ENCODE results near the gene RELL2.

RELL2 gene

DNA sequence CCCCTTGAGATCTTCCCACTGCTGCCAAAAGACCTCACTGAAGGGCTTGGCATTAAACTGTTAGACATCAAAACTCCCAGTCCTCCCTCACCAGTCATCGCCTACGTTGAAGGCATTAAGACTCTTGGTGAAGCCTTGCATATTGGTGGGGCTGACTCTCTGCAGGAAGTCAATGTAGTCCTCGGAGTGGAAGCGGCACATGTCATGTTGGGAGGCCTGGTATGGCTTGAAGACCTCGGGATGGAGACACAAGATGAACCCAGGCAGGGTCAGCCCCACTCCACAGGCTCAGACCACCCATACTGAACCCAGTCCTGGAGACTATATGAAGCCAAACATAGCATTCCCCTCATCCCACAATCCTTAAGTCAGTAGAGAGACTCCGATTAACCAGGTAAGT is 2.1 kb upstream of the RELL2 start:
- H3K27me3 Mint-ChIP-seq (ENCODE audit: low read depth, poor library complexity), result peaks cover 19% of the 10 kb centered on the region
- peak overlapping the region; percentile 96 for H3K4me3 Mint-ChIP-seq
- no peak overlapping the region for H3K27ac Mint-ChIP-seq
- H3K4me1 Mint-ChIP-seq, result peaks cover 25% of the 10 kb centered on the region
- peaks cover 34% of the 10 kb centered on the region for H3K36me3 Mint-ChIP-seq (ENCODE audit: low read depth)
- TF ChIP-seq, protein P1, sequence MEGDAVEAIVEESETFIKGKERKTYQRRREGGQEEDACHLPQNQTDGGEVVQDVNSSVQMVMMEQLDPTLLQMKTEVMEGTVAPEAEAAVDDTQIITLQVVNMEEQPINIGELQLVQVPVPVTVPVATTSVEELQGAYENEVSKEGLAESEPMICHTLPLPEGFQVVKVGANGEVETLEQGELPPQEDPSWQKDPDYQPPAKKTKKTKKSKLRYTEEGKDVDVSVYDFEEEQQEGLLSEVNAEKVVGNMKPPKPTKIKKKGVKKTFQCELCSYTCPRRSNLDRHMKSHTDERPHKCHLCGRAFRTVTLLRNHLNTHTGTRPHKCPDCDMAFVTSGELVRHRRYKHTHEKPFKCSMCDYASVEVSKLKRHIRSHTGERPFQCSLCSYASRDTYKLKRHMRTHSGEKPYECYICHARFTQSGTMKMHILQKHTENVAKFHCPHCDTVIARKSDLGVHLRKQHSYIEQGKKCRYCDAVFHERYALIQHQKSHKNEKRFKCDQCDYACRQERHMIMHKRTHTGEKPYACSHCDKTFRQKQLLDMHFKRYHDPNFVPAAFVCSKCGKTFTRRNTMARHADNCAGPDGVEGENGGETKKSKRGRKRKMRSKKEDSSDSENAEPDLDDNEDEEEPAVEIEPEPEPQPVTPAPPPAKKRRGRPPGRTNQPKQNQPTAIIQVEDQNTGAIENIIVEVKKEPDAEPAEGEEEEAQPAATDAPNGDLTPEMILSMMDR (IDR thresholded peaks at IDR 0.05), result no peak
- no peak for DNase-seq
- H3K9me3 Mint-ChIP-seq, result no peaks in the 10 kb centered on the region

DNA sequence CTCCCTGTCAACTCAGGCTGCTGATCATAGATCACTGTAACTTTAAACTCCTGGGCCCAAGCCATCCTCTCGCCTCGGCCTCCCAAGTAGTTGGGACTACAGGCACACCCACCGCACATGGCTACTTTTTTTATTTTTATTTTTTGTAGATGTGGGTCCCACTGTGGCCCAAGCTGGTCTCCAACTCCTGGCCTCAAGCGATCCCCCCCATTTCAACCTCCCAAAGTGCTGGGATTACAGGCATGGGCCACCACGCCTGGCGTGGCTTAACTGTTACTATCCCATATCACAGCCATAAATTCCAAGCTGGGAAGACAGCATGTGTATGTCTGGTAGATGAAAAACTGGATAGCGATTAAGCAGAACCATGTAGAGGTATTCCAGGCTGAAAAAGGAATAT is 1.2 kb upstream of the RELL2 start:
- Mint-ChIP-seq H3K4me1 (peaks cover 30% of the 10 kb centered on the region), H3K27me3 (ENCODE audit: low read depth, poor library complexity) (peaks cover 19% of the 10 kb centered on the region)

DNA sequence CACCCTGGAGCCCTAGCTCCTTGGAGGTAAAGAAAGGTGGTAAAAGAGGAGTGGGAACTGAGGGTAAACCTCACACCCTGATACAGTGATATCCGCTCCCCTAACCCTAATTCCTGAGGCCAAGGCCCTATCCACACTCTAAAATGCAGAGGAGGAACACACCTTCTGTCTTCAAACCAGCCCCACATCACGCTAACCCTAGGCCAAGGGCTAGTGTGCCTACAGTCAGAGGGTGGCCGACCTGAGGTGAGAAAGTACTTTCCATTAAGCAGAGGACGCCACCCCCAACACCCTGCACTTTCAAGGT is 738 bp upstream of the RELL2 start:
- no peaks in the 10 kb centered on the region for H3K9me3 Mint-ChIP-seq
- DNase-seq, result no peak
- peak overlapping the region; percentile 96 for H3K4me3 Mint-ChIP-seq
- TF ChIP-seq, protein P1 (IDR thresholded peaks at IDR 0.05), result no peak
- peaks cover 28% of the 10 kb centered on the region for H3K36me3 Mint-ChIP-seq (ENCODE audit: low read depth)
- H3K4me1 Mint-ChIP-seq, result peaks cover 34% of the 10 kb centered on the region
- peaks cover 19% of the 10 kb centered on the region for H3K27me3 Mint-ChIP-seq (ENCODE audit: low read depth, poor library complexity)
- H3K27ac Mint-ChIP-seq, result no peak overlapping the region

More for the DNA sequence above, 1.2 kb upstream of the RELL2 start:
- no peak for DNase-seq
- Mint-ChIP-seq H3K9me3 (no peaks in the 10 kb centered on the region), H3K4me3 (peak overlapping the region; percentile 96), H3K36me3 (ENCODE audit: low read depth) (peaks cover 28% of the 10 kb centered on the region), H3K27ac (no peak overlapping the region)
- TF ChIP-seq, protein P1 (IDR thresholded peaks at IDR 0.05), result no peak

DNA sequence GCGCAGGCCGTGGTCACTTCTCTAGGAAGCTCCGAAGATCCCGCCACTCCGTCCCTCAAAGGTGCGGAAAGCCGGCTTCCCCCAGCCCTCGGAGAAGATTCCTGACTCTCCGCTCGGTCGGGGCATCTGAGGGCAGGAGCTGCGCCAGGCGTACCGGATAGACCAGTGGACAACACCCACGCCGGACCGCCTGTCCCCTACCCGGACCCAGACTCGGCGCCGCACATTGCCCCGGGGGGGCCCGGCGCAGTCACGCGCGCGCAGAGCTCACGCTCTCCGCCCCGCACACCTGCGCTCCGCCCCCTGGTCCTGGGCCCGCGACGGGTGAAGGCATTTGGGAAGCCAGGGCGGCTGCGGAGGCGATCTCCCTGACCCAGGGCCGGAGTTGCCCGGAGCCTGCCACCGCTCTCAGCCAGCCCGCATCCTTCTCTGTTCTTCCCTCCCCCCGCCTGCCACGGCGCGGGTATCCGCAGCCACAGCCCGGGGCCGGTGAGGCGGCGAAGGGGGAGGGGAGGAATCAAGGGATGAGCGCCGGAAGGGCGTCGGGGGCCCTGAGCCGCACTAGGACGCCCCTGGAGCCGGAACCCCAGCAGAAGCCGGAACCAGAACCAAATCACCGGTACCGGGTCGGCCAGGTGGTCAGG is 448 bp downstream of the RELL2 start:
- peak overlapping the region; percentile 96 for H3K4me3 Mint-ChIP-seq
- peaks cover 38% of the 10 kb centered on the region for H3K4me1 Mint-ChIP-seq
- DNase-seq, result peak; percentile 48
- H3K27me3 Mint-ChIP-seq (ENCODE audit: low read depth, poor library complexity), result peaks cover 19% of the 10 kb centered on the region
- H3K9me3 Mint-ChIP-seq, result no peaks in the 10 kb centered on the region
- H3K27ac Mint-ChIP-seq, result no peak overlapping the region
- peaks cover 18% of the 10 kb centered on the region for H3K36me3 Mint-ChIP-seq (ENCODE audit: low read depth)
- TF ChIP-seq, protein P1 (IDR thresholded peaks at IDR 0.05), result no peak

DNA sequence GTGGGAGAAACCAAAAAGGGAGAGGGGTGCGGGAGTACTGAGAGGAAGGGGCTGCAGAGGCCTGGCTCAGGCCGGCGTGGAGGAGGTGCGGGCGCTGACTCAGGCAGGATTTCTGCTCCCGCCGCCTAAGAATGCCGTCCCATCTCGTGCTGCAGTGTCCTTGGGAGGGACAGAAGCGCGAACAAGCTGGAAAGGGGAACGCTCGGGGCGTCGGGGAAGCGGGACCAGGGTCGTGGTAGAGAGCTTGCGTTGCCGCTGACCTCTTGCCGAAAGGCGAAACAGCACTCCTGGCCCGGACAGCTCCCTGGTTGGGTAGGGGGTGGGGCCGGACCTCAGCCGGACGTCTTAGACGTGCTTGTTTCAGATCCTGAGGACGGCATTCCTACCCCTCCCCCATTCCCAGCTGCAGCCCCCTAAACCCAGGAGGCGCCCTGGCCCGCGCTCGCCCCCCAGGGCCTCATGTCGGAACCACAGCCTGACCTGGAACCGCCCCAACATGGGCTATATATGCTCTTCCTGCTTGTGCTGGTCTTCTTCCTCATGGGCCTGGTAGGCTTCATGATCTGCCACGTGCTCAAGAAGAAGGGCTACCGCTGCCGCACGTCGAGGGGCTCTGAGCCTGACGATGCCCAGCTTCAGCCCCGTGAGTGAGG is 1.1 kb downstream of the RELL2 start:
- H3K4me3 Mint-ChIP-seq, result peak overlapping the region; percentile 71
- peak; percentile 84 for DNase-seq
- H3K9me3 Mint-ChIP-seq, result no peaks in the 10 kb centered on the region
- no peak overlapping the region for H3K27ac Mint-ChIP-seq
- H3K27me3 Mint-ChIP-seq (ENCODE audit: low read depth, poor library complexity), result peaks cover 19% of the 10 kb centered on the region
- peaks cover 38% of the 10 kb centered on the region for H3K4me1 Mint-ChIP-seq
- TF ChIP-seq, protein P1 (IDR thresholded peaks at IDR 0.05), result peak; percentile 43
- peaks cover 12% of the 10 kb centered on the region for H3K36me3 Mint-ChIP-seq (ENCODE audit: low read depth)

DNA sequence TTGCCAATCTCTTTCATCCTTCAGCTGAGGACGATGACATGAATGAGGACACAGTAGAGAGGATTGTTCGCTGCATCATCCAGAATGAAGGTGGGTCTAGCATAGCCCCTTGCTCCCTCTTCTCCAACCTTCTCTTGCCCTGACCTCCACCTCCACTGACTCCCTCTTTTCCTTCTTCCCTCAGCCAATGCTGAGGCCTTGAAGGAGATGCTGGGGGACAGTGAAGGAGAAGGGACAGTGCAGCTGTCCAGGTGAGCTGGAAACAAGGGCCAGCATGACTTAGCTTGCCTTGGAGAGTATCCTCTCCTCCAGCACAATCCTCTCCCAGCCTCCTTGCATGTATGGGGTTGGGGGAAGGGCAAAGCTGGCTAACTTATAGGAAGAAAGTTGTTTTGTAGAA is 2.0 kb downstream of the RELL2 start:
- H3K9me3 Mint-ChIP-seq, result no peaks in the 10 kb centered on the region
- peaks cover 12% of the 10 kb centered on the region for H3K36me3 Mint-ChIP-seq (ENCODE audit: low read depth)
- H3K27me3 Mint-ChIP-seq (ENCODE audit: low read depth, poor library complexity), result peaks cover 19% of the 10 kb centered on the region
- peaks cover 38% of the 10 kb centered on the region for H3K4me1 Mint-ChIP-seq
- no peak for DNase-seq
- no peak overlapping the region for H3K27ac Mint-ChIP-seq
- TF ChIP-seq, protein P1 (IDR thresholded peaks at IDR 0.05), result no peak
- no peak overlapping the region for H3K4me3 Mint-ChIP-seq

Measured in nephron progenitor cell (in vitro differentiated cells).